Gastrocnemius medialis (tissue), 4 donors: ENCODE data around the gene CLNK.

Experiments used
- POLR2A ChIP-seq, 2 donors: fragments of 450-650 bp; IDR thresholded peaks; one replicate each; pipeline ENCODE4 v1.6.1; 2017; ENCODE audit warnings: antibody characterized with exemption in 2 of 2, mild to moderate bottlenecking in 2 of 2, moderate library complexity in 2 of 2
- TF ChIP-seq, protein P1 (sequence below), 5 experiments: fragments of 450-650 bp in 3 of 5; fragments of 200-600 bp in 2 of 5; sonication (generic) in 2 of 5; IDR thresholded peaks in 4 of 5; conservative IDR thresholded peaks in 1 of 5; 1 replicate in 4 of 5; 2 replicates in 1 of 5; pipeline ENCODE4 v1.5.1; 2016 to 2019; ENCODE audit warnings: antibody characterized with exemption in 5 of 5, mild to moderate bottlenecking in 3 of 5, moderate library complexity in 3 of 5

DNA sequence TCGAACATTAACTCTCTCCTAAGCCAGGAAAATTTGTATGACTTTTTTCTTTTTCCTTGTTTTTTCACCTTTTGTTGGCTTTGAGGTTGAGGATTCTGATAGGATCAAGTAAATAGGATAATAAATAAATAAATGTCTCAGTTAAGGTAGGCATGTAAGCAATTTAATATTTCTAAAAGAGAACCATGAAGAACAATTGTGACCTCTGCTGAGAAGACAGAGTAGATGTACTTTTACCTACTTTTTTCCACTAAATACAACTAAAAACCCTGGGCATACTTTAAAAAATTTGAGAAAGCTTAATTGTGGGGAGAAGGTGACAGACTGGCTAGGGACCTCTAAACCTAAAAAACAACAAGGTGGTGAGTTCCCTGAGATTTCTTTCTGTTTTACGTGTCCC lies 31.6 kb upstream of the CLNK start:
- no peak for TF ChIP-seq POLR2A (IDR thresholded peaks at IDR 0.05)
- TF ChIP-seq, protein P1, sequence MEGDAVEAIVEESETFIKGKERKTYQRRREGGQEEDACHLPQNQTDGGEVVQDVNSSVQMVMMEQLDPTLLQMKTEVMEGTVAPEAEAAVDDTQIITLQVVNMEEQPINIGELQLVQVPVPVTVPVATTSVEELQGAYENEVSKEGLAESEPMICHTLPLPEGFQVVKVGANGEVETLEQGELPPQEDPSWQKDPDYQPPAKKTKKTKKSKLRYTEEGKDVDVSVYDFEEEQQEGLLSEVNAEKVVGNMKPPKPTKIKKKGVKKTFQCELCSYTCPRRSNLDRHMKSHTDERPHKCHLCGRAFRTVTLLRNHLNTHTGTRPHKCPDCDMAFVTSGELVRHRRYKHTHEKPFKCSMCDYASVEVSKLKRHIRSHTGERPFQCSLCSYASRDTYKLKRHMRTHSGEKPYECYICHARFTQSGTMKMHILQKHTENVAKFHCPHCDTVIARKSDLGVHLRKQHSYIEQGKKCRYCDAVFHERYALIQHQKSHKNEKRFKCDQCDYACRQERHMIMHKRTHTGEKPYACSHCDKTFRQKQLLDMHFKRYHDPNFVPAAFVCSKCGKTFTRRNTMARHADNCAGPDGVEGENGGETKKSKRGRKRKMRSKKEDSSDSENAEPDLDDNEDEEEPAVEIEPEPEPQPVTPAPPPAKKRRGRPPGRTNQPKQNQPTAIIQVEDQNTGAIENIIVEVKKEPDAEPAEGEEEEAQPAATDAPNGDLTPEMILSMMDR (IDR thresholded peaks at IDR 0.05 in 4 of 5, conservative IDR thresholded peaks at IDR 0.05 in 1 of 5) = no peak
